Measurements from ENCODE around the gene PKP1.

- TF ChIP-seq CTCF (IDR thresholded peaks at IDR 0.05; ENCODE audit: low read depth, low read length, poor library complexity, severe bottlenecking) (no peak), EZH2phosphoT487 (IDR thresholded peaks at IDR 0.05; ENCODE audit: borderline replicate concordance, low read length) (no peak)
These were observed 41.7 kb downstream of the PKP1 start for GRCh38 chr1:201324821-201325677.

All from DOHH2 (cell line).